HCT116 (cell line): Measurements from ENCODE around the gene RIMS4. TPM values are rescaled to one million over a fixed set of nuclear protein-coding genes. Genes with fewer than 3 reads are reported as not detected.

ENCODE experiments used
- ATAC-seq: fragments of 200-7000 bp; cut with Tn5 transposase; 2 replicates; pipeline ENCODE4 v1.9.1; 2020; ENCODE audit warnings: mild to moderate bottlenecking, moderate library complexity
- BruUV-seq: library from RNA; stranded (reverse); fragments of 400-500 nt; replicated peaks from 2 replicates; lab custom pipeline; 2021; lab: Mats Ljungman, UMichigan
- CTCF ChIA-PET: fragments of 300-600 bp; sonication (Branson Sonifier 250); formaldehyde crosslinking; loops from one replicate; lab custom pipeline; 2021; ENCODE audit warnings: antibody characterized with exemption; lab: Charles Lee
- POLR2A ChIA-PET: fragments of 300-600, 350-600 bp; sonication (Branson Sonifier 250); formaldehyde crosslinking; loops from one replicate; lab custom pipeline; 2021; ENCODE audit warnings: antibody characterized with exemption; lab: Charles Lee
- RAD21 ChIA-PET, 2 experiments: fragments of 300-600 bp; sonication (Branson Sonifier 250); formaldehyde crosslinking; loops; one replicate each; lab custom pipeline; 2023; ENCODE audit warnings: low total read pairs in 2 of 2; ENCODE audit not compliant: uncharacterized antibody in 2 of 2, unreplicated experiment in 2 of 2, low non-redundant PET in 1 of 2; lab: Charles Lee
- DNase-seq: peaks from one replicate; pipeline ENCODE4 v3.0.0-alpha.2; 2010; ENCODE audit warnings: low read depth, low spot score
- H2AFZ ChIP-seq: fragments of 200-600 bp; shearing (Covaris generic), sonication (generic); 2 replicates; pipeline ENCODE4 v1.6.1; 2017; ENCODE audit warnings: low read depth, mixed run types, mixed read lengths, antibody characterized with exemption, low read length; ENCODE audit not compliant: poor library complexity, severe bottlenecking
- H3K27ac ChIP-seq: 2 replicates; pipeline ENCODE4 v1.5.1; 2012; ENCODE audit warnings: low read depth, low read length
- H3K27me3 ChIP-seq: fragments of 200-600 bp; sonication (generic); 2 replicates; pipeline ENCODE4 v1.6.1; 2016; ENCODE audit warnings: mixed run types, low read length, mixed read lengths; ENCODE audit not compliant: insufficient read depth
- H3K36me3 ChIP-seq, 2 experiments: fragments of 200-500 bp in 1 of 2; fragments of 200-600 bp in 1 of 2; sonication (Bioruptor generic) in 1 of 2; sonication (generic) in 1 of 2; 2 replicates each; pipeline versions ENCODE4 v1.5.1 to v1.6.1; 2014 to 2016; ENCODE audit warnings: low read length in 2 of 2, inconsistent platforms in 1 of 2, mixed read lengths in 1 of 2, mixed run types in 1 of 2; ENCODE audit not compliant: insufficient read depth in 2 of 2, control insufficient read depth in 1 of 2
- H3K4me1 ChIP-seq, 2 experiments: fragments of 200-600 bp in 1 of 2; sonication (generic) in 1 of 2; 2 replicates each; pipeline versions ENCODE4 v1.5.1 to v1.6.1; 2012 to 2017; ENCODE audit warnings: low read length in 2 of 2, inconsistent platforms in 1 of 2, mild to moderate bottlenecking in 1 of 2, mixed read lengths in 1 of 2, mixed run types in 1 of 2, moderate library complexity in 1 of 2; ENCODE audit not compliant: insufficient read depth in 2 of 2, control insufficient read depth in 1 of 2
- H3K4me2 ChIP-seq: fragments of 200-600 bp; sonication (generic); 2 replicates; pipeline ENCODE4 v1.6.1; 2017; ENCODE audit warnings: mixed run types, low read length, mixed read lengths
- H3K4me3 ChIP-seq, 2 experiments: fragments of 200-600 bp in 1 of 2; sonication (generic) in 1 of 2; replicated peaks in 1 of 2; 2 replicates each; pipeline ENCODE4 v1.5.1; 2011 to 2016; ENCODE audit warnings: low read length in 2 of 2, control low read depth in 1 of 2, low read depth in 1 of 2, mild to moderate bottlenecking in 1 of 2, mixed read lengths in 1 of 2, mixed run types in 1 of 2
- H3K79me2 ChIP-seq: fragments of 200-600 bp; sonication (generic); 2 replicates; pipeline ENCODE4 v1.6.1; 2017; ENCODE audit warnings: mild to moderate bottlenecking, mixed run types, low read length, moderate library complexity, mixed read lengths; ENCODE audit not compliant: insufficient read depth
- H3K9ac ChIP-seq: fragments of 200-600 bp; sonication (generic); 2 replicates; pipeline ENCODE4 v1.6.1; 2016; ENCODE audit warnings: low read length, mixed read lengths
- H3K9me2 ChIP-seq: fragments of 200-600 bp; sonication (generic), shearing (Covaris generic); 2 replicates; pipeline ENCODE4 v1.6.1; 2017; ENCODE audit warnings: mixed run types, mild to moderate bottlenecking, moderate library complexity; ENCODE audit not compliant: insufficient read depth
- H3K9me3 ChIP-seq, 2 experiments: fragments of 200-500 bp in 1 of 2; fragments of 200-600 bp in 1 of 2; sonication (Bioruptor generic) in 1 of 2; sonication (generic) in 1 of 2; 2 replicates each; pipeline ENCODE4 v1.6.1; 2014 to 2017; ENCODE audit warnings: low read length in 2 of 2, mixed read lengths in 2 of 2, inconsistent platforms in 1 of 2, low read depth in 1 of 2, mild to moderate bottlenecking in 1 of 2, mixed run types in 1 of 2, moderate library complexity in 1 of 2; ENCODE audit not compliant: control insufficient read depth in 1 of 2, insufficient read depth in 1 of 2
- H4K20me1 ChIP-seq: fragments of 200-600 bp; sonication (generic), shearing (Covaris generic); 2 replicates; pipeline ENCODE4 v1.6.1; 2017; ENCODE audit warnings: mixed run types, mild to moderate bottlenecking, moderate library complexity; ENCODE audit not compliant: insufficient read depth
- CBX3 ChIP-seq: IDR thresholded peaks from 2 replicates; pipeline ENCODE4 v1.6.1; 2012; ENCODE audit warnings: low read depth
- CEBPB ChIP-seq: IDR thresholded peaks from 2 replicates; pipeline ENCODE4 v1.6.1; 2012; ENCODE audit warnings: low read depth
- CTCF ChIP-seq, 3 experiments: fragments of 200-600 bp in 1 of 3; sonication (generic) in 1 of 3; IDR thresholded peaks in 2 of 3; conservative IDR thresholded peaks in 1 of 3; 2 replicates each; pipeline ENCODE4 v1.5.1; 2012 to 2017; ENCODE audit warnings: low read depth in 2 of 3, low read length in 2 of 3, antibody characterized with exemption in 1 of 3, borderline replicate concordance in 1 of 3, control low read depth in 1 of 3, mild to moderate bottlenecking in 1 of 3, mixed read lengths in 1 of 3, mixed run types in 1 of 3, moderate library complexity in 1 of 3; ENCODE audit not compliant: insufficient read depth in 1 of 3
- EGR1 ChIP-seq: IDR thresholded peaks from 2 replicates; pipeline ENCODE4 v1.6.1; 2012; ENCODE audit warnings: low read depth
- FOSL1 ChIP-seq: IDR thresholded peaks from 2 replicates; pipeline ENCODE4 v1.6.1; 2012; ENCODE audit warnings: low read depth
- MAX ChIP-seq: IDR thresholded peaks from 2 replicates; pipeline ENCODE4 v1.6.1; 2012
- POLR2AphosphoS5 ChIP-seq: IDR thresholded peaks from 2 replicates; pipeline ENCODE4 v1.6.1; 2011; ENCODE audit warnings: mild to moderate bottlenecking, low read depth, low read length, moderate library complexity
- SIN3A ChIP-seq: IDR thresholded peaks from 2 replicates; pipeline ENCODE4 v1.6.1; 2012; ENCODE audit warnings: low read depth
- SP1 ChIP-seq: IDR thresholded peaks from 2 replicates; pipeline ENCODE4 v1.6.1; 2012; ENCODE audit warnings: low read depth
- SRF ChIP-seq: IDR thresholded peaks from 2 replicates; pipeline ENCODE4 v1.6.1; 2012; ENCODE audit warnings: low read depth
- TCF7L2 ChIP-seq: IDR thresholded peaks from 2 replicates; pipeline ENCODE4 v1.7.0; 2011; ENCODE audit warnings: borderline replicate concordance, inconsistent platforms; ENCODE audit not compliant: insufficient read depth, insufficient read length; ENCODE audit errors: extremely low read depth
- ZBTB33 ChIP-seq: IDR thresholded peaks from 2 replicates; pipeline ENCODE4 v1.6.1; 2011; ENCODE audit warnings: mild to moderate bottlenecking, low read length, moderate library complexity; ENCODE audit not compliant: insufficient replicate concordance; ENCODE audit errors: extremely low read depth
- ZNF274 ChIP-seq: fragments of 200-500 bp; sonication (Bioruptor generic); IDR thresholded peaks from 2 replicates; pipeline ENCODE4 v1.6.1; 2014; ENCODE audit warnings: mild to moderate bottlenecking, low read depth, low read length, inconsistent platforms
- intact Hi-C: fragments of 100-400 bp; cut with micrococcal nuclease; formaldehyde crosslinking; loops from 2 replicates; pipeline ENCODE4 v1.10.0; 2022
- total RNA-seq: library from RNA; stranded (reverse); gene quantifications from one replicate; pipeline ENCODE4 v1.2.1, GENCODE V29; 2021; ENCODE audit not compliant: unreplicated experiment

The RIMS4 gene
- total RNA-seq, 1 experiment from 2014 or later = 0.05 TPM

- Histone ChIP-seq H4K20me1 (no peaks in the 10 kb centered on the region), H3K27ac (no peak overlapping the region), H3K9me2 (no peaks in the 10 kb centered on the region), H3K9me3 (no peaks in the 10 kb centered on the region), H2AFZ (no peak overlapping the region), H3K4me2 (no peak overlapping the region), H3K27me3 (peaks cover 16% of the 10 kb centered on the region), H3K4me3 (no peak overlapping the region), H3K36me3 (no peaks in the 10 kb centered on the region), H3K79me2 (no peaks in the 10 kb centered on the region), H3K4me1 (no peaks in the 10 kb centered on the region), H3K9ac (no peak overlapping the region)
- RAD21 ChIA-PET = no interaction called here
- intact Hi-C loops = no loop called here
- ATAC-seq (no peak), DNase-seq (no peak)
- TF ChIP-seq SIN3A (no peak), CEBPB (no peak), ZBTB33 (no peak), MAX (no peak)
- POLR2A ChIA-PET = no interaction called here
- BruUV-seq = no TSS peak
- CTCF ChIA-PET = no interaction called here
These were observed 50.8 kb downstream of the RIMS4 start for GRCh38 chr20:44759595-44759994.

GRCh38 chr20:44758247-44759101, 51.9 kb downstream of the RIMS4 start:
- Histone ChIP-seq H3K9me2 (no peaks in the 10 kb centered on the region), H3K4me3 (no peak overlapping the region), H2AFZ (no peak overlapping the region), H4K20me1 (no peaks in the 10 kb centered on the region), H3K36me3 (no peaks in the 10 kb centered on the region), H3K9me3 (no peaks in the 10 kb centered on the region), H3K79me2 (no peaks in the 10 kb centered on the region), H3K27ac (no peak overlapping the region), H3K4me1 (no peaks in the 10 kb centered on the region), H3K27me3 (peaks cover 16% of the 10 kb centered on the region; the same call in 1 of the 2 replicates), H3K9ac (no peak overlapping the region), H3K4me2 (no peak overlapping the region)
- intact Hi-C loops = no loop called here
- ATAC-seq (no peak), DNase-seq (no peak)
- ChIA-PET RAD21 (no interaction called here), CTCF (interaction anchor here (1.2 kb wide), 1 partner anchor 11 kb away, joined by 7 read pairs; no protein-coding TSS in a partner anchor), POLR2A (no interaction called here)
- no TSS peak for BruUV-seq
- TF ChIP-seq FOSL1 (no peak), SP1 (no peak), ZNF274 (no peak), TCF7L2 (no peak), EGR1 (no peak), SRF (no peak), CBX3 (no peak), POLR2AphosphoS5 (no peak), CTCF (IDR thresholded peaks at IDR 0.05 in 2 of 3, conservative IDR thresholded peaks at IDR 0.05 in 1 of 3; ENCODE audit: borderline replicate concordance in 1 of 3, insufficient read depth in 1 of 3, low read depth in 2 of 3, low read length in 2 of 3) (no peak), CEBPB (no peak), SIN3A (no peak)
